HuH-7 (cell line): ENCODE data around the gene RNU5B-1.
A peak's percentile ranks its signal among the peaks of the same experiment; 100 is the strongest.

Experiments
- DNase-seq: peaks from one replicate; pipeline ENCODE4 v3.0.0; 2011; ENCODE audit warnings: low spot score

RNU5B-1 gene

DNA sequence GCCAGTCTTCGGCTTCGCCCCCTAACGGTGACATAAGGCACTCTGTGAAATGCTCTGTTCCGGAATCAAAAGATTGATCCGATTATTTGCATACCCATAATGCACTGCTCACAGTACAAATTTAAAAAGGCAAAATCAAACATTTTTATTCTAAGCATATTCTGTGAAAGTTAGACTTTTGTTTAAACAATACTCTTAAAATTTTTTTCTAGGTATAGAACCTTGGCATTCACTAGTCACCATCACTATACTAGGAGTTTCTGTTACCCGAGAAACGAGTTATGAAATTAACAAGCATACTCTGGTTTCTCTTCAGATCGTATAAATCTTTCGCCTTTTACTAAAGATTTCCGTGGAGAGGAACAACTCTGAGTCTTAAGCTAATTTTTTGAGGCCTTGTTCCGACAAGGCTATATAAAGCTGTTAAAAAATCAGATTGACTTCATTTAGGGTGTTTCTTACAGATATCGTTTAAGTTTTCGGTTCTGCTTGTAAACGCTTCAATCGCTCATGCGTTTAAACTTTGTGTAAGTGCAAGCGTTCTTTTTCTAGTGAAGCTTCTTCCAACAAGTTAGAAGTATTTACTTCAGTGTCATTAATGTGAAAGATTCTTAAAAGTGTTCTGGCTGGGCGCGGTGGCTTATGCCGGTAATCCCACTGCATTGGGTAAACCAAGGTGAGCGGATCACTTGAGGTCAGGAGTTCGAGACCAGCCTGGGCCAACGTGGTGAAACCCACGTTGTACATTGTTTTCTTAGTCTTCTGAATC lies at the start of gene RNU5B-1:
TSS of gene RNU5B-1 (plus strand) at position 297 of the 769 bp plus-strand sequence.
- no peak for DNase-seq

- DNase-seq: no peak
These were observed 49.7 kb upstream of the RNU5B-1 start for GRCh38 chr15:65254758-65255157.

- DNase-seq: no peak
These were observed 48.9 kb upstream of the RNU5B-1 start for GRCh38 chr15:65255486-65256140.

GRCh38 chr15:65258375-65259262 lies 45.9 kb upstream of the RNU5B-1 start:
- DNase-seq: no peak

DNA sequence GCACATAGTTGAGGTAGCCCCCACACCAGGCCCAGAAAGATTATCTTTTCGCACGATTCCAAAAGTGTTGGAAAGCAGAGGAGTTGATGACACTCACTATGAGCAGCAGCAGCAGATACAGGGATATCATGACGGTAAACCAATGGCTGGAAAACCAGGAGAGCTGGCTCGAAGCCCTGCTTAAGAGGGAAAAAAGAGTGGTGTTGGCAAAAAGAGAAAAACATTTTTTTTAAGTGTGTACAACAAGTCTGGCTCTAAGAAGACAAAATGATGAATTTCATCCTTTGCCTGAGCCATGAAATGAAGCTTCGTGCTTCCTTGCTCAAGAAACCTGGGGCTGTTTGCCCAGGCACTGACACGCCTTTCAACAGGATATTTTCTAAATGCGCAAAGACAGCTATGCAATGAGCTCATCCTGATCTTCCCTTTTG lies 45.1 kb upstream of the RNU5B-1 start:
- DNase-seq: no peak

DNA sequence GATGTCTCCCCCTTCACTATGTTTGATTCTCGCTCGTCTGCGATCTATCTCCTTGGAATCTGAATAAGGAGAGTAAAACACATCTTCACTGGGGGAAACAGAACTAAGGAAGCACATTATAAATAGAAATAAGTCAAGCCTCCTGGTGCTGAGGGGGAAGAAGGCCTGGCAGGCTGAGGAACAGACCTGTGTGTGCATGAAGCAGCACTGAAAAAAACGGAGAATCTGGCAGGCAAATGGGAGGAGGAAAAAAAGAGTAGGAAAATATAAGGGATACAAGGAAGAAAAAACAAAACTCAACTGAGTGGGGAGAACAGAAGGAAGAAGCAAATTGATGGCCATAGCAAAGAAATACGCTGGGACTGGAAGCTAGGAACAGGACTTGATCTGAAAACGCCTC lies 43.5 kb upstream of the RNU5B-1 start:
- no peak for DNase-seq

DNA sequence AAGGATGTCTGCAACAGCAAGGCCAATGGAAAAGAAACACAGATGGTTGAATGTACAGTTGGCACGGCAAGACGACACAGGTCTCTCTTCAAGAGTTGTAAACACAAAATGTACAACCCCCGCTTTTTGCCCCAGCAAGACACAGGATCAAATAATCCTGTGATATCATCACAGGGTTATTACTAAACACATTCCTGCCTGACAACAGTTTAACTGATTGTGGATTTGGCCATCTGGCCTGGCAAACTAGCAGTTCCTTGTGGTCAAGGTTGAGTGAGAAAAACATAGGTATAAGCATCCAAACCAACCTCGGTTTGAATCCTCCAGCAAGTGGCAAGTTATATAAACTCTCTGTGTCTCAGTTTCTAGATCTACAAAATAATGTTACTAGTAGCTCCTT lies 41.2 kb upstream of the RNU5B-1 start:
- DNase-seq: no peak

DNA sequence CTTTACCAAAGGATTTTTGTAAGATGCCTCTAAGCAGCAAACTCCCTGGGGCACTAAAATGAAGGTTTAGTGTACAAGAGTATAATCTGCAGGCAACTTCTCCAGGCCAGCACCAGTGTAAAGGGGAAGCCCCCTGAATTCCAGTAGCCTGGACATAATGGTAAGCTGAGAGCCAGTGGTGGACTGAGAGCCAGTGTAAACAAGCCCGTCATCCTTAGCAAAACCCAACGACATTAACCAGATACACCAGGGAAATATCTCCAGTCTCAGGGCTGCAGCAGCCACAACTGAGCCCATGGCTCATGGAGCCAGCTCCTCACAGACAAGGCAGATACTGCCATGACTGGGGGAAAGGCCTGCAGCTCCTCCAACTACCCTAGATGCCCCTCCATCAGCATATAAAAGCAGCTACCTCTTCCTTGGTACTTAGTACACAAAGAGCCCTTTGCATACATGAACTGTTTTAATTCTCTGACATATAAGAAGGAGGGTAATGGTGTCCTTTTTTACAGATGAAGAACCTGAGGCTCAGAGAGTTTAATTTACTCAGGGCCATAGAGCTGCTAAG lies 39.5 kb upstream of the RNU5B-1 start:
- DNase-seq: no peak

DNA sequence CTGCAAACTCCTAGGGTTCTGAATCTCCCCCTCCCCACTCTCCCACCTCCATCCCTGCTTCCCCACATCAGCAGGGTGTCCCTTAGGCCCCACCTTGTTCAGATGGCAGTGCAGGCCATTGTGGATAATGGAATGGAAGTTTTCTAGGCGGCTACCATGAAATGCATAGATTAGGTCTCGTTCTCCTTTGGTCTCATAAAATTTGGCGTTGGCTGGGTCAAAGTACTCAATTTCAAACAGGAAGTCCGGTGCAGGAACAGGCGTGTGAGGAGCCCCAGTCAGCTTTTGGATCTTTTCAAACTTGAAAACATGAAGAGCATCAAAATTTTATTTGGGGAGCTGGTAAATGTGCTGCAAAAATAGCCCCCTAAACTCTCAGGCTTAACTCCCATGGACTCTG lies 38.0 kb upstream of the RNU5B-1 start:
- no peak for DNase-seq

DNA sequence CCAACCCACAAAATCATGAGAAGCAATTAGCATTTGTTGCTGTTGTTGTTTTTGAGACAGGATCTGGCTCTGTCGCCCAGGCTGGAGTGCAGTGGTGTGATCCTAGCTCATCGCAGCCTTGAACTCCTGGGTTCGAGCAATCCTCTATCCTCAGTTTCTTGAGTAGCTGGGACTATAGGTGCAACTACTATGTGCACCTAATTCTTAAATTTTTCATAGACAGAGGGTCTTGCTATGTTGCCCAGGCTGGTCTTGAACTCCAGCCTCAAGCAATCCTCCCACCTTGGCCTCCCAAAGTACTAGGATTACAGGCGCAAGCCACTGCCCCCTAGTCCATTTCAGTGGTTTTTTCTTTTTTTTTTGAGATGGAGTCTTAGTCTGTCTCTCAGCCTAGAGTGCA lies 36.1 kb upstream of the RNU5B-1 start:
- no peak for DNase-seq

- peak; percentile 84 for DNase-seq
These were observed 33.5 kb upstream of the RNU5B-1 start for GRCh38 chr15:65270811-65271545.

DNA sequence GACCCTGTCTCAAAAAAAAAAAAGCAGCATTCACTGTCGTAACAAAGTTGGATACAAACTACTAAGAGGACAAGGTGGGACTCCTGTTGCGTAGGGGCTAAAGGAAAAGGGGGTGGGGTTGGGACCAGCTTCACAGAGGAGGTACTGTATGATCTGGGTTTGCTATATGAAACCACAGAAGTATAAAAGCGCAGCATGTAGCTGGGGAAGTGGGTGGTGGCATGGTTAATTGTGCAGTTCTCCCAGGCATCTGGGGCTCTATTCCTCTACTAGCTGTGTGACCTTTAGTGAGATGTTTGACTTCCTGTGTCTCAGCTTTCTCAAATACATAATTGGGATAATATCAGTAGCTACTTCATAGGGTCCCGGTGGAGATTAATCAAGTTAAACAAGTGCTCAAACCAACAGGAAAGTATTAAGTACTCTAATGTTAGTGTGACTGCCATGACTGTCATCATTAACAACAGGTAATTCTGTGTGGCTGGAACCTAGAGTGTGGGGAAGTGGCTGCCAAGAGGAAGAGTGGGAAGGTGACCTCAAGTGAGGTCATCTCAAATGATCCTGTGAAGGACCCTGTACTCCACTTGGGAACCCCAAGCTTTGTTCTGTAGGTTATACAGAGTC lies 29.3 kb upstream of the RNU5B-1 start:
- DNase-seq: no peak

- no peak for DNase-seq
These were observed 28.8 kb upstream of the RNU5B-1 start for GRCh38 chr15:65275728-65276126.

GRCh38 chr15:65277015-65277414 lies 27.5 kb upstream of the RNU5B-1 start:
- no peak for DNase-seq

DNA sequence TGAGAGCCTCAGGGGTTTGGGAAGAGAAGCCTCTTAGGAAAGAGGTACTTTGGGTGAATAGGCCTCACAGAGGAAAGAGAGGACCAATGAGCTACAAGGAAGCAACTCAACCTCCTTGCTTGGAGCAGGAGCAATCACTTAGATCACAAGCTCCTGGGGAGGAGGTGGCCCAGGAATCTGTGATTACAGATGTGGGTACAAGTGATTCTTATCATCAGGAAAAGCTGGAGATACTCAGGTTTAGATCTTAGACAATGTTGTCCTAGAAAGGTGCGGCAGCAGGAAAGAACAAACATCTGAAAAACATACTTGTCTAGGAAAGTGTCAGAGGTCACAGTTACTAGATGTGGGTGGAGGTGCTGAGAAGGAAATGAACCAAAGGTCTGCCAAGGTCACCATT lies 26.0 kb upstream of the RNU5B-1 start:
- no peak for DNase-seq

DNA sequence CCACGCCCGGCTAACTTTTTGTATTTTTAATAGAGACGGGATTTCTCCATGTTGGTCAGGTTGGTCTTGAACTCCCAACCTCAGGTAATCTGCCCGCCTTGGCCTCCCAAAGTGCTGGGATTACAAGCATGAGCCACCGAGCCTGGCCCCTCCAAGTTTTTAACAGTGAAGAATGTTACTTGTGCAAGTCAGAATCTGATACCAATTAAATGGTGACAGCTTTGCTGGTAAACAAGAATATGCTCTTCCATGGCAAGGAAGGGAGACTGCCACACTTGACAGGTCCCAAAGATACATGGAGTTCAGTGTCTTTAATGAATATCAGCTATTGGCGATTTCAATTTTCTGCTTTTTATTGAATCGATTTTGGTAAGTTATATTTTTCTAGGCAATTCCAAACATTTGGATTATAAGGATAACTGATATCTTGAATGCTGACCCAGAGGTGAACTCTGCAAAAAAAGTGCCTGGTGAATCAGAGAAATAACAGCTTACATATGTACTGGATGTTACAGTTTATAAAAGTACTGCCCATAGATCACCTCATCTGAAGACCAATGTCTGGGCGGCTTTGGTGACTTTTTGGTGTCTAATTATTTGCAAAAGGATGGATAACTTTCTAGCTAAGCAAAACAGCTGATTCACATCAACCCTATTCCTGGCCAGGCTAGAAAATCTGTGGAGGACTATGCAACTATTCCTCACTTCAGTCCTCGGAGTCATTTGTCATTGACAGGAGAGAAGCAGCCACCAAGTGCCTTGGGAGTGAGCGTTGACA lies 19.0 kb upstream of the RNU5B-1 start:
- no peak for DNase-seq

DNA sequence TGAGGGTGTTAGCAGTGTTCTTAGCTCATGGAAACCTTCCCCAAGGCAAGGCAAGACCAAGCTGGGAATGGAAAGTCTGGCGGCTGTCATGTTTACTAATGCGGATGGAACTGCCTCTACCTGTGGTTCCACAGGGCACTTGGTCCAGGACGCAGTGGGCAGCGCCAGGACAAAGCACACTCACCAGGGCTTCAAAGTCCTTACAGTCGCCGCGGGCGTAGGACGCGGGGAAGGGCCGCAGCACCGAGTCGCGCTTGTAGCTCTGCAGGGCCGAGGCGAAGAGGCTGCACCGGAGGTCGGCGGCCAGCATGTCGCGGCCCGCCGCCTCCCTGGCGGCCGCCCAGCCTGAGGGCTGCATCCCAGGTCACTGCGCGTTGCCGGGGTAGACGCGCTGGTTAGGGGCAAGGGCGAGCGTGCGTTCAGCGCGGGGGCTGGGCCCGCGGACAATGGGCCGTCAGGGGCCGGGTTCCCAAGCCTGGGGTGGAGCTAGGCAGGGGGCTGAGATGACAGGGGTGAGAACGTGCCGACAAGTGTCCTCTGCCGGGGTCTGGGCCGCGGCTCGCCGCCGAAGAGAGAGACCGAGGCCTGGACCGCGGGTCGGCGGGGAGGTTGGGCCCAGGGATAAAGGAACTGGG lies 18.3 kb upstream of the RNU5B-1 start:
- DNase-seq: peak; percentile 70

DNA sequence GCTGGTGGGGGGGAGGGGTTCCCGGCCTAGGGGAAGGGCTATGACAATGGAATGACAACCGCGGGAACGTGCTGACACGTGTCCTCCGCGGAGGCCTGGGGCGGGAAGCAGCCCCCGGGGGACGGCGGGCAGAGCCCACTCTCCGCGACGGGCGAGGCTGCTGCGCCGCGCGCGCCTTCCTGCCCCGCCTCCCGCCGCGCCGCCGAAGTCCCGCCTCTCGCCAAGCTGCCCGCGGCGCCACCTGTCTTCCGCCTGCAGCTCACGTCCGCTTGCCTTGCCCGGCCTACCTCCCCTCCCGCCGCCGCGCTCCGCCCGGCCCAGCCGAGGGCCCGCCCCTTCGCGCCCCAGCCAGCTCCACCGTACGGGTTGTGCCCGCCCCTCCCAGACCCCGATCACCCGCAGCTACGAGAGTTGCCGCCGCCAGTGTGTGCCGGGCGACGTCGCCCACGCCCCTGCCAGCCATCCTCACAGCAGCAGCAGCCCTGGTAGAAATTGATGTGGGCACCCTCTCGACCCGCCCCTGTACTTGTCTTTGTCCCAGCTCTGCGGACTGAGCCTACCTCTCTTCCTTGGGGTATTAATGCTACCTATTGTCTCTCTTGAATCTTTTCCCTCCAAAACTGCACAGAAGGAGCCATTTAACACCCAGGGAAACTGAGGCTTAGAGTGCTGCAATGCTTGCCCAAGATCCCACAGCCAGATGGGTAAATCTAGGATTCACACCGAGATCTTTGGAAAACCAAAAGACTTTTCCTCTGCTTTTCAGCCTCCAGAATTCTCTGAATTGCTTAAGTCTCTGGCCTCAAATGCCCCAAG lies 17.6 kb upstream of the RNU5B-1 start, which contains the start of gene PARP16:
TSS of gene PARP16 (minus strand) at position 180 of the 816 bp plus-strand sequence. CDS start 457 bp downstream, outside the sequence.
- DNase-seq: peak; percentile 90

GRCh38 chr15:65287520-65287855 lies 17.0 kb upstream of the RNU5B-1 start:
- DNase-seq: no peak
